Sigmoid colon (tissue), 7 donors: ENCODE measurements around the gene RBM6. TPM values are rescaled to one million over a fixed set of nuclear protein-coding genes. Genes with fewer than 3 reads are reported as not detected.

Experiments used
- DNase-seq: peaks from one replicate; pipeline ENCODE4 v3.0.0-alpha.2; 2019
- H3K27ac ChIP-seq, 4 donors: fragments of 200-600 bp; sonication (generic); one replicate each; pipeline ENCODE4 v1.5.1; 2016 to 2019; ENCODE audit warnings: mild to moderate bottlenecking in 1 of 4
- H3K27me3 ChIP-seq, 3 donors: fragments of 200-600 bp; sonication (generic); one replicate each; pipeline ENCODE4 v1.5.1; 2019; ENCODE audit warnings: mild to moderate bottlenecking in 1 of 3
- H3K36me3 ChIP-seq, 4 donors: fragments of 200-600 bp; sonication (generic); one replicate each; pipeline ENCODE4 v1.5.1; 2016 to 2019
- H3K4me1 ChIP-seq, 4 donors: fragments of 200-600 bp; sonication (generic); one replicate each; pipeline ENCODE4 v1.5.1; 2017 to 2019
- H3K4me3 ChIP-seq, 4 donors: fragments of 200-600 bp; sonication (generic); one replicate each; pipeline ENCODE4 v1.5.1; 2017 to 2019; ENCODE audit warnings: mild to moderate bottlenecking in 2 of 4, moderate library complexity in 1 of 4
- H3K9me3 ChIP-seq, 4 donors: fragments of 200-600 bp in 3 of 4; sonication (generic) in 3 of 4; one replicate each; pipeline versions ENCODE4 v1.5.1 to v1.6.1; 2013 to 2019
- EP300 ChIP-seq, 4 donors: sonication (generic); formaldehyde crosslinking; IDR thresholded peaks; one replicate each; pipeline ENCODE4 v1.6.1; 2017; ENCODE audit warnings: antibody characterized with exemption in 4 of 4
- POLR2A ChIP-seq, 2 donors: fragments of 450-650 bp; IDR thresholded peaks; one replicate each; pipeline ENCODE4 v1.6.1; 2016; ENCODE audit warnings: antibody characterized with exemption in 2 of 2, mild to moderate bottlenecking in 2 of 2, moderate library complexity in 2 of 2
- POLR2AphosphoS5 ChIP-seq, 4 donors: sonication (generic); formaldehyde crosslinking; IDR thresholded peaks; one replicate each; pipeline ENCODE4 v1.6.1; 2017; ENCODE audit warnings: antibody characterized with exemption in 4 of 4
- WGBS, 2 donors: extraction: QIAGEN DNeasy Blood & Tissue Kit; methylation state at CpG; one replicate each; pipeline ENCODE4 v1.1.7; 2013; 5-methylcytosine and 5-hydroxymethylcytosine counted together
- intact Hi-C: fragments of 100-400 bp; cut with DNase I; formaldehyde crosslinking; loops from one replicate; pipeline ENCODE4 v1.15.1; 2023
- polyA plus RNA-seq, 3 donors: library from polyadenylated mRNA; stranded (reverse); fragments of 200-250 nt; gene quantifications; one replicate each; pipeline ENCODE4 v1.2.3, GENCODE V29; 2013
- total RNA-seq, 4 donors: library from RNA; depleted of rRNA; stranded (reverse); fragments of >200 nt; gene quantifications; one replicate each; pipeline ENCODE4 v1.1.0, GENCODE V29; 2016
- TF ChIP-seq, protein P1 (sequence below), 4 experiments: fragments of 450-650 bp in 3 of 4; fragments of 200-600 bp in 1 of 4; IDR thresholded peaks; one replicate each; pipeline ENCODE4 v1.5.1; 2016 to 2019; ENCODE audit warnings: antibody characterized with exemption in 4 of 4, mild to moderate bottlenecking in 3 of 4, moderate library complexity in 2 of 4
- donor health status: healthy with polysubstance abuse.
- donor health status: Bipolar disorder and iron deficiency.
- donor health status: healthy.

Gene RBM6
- total and polyA plus RNA-seq, 7 donors, result 13.6 to 215 (median 78.0) TPM

- H3K4me1 ChIP-seq, result peaks cover 0 to 16% (median 7%) of the 10 kb centered on the region in 4 donors
These were observed 15.7 kb downstream of the RBM6 start for GRCh38 chr3:49955636-49956035.

DNA sequence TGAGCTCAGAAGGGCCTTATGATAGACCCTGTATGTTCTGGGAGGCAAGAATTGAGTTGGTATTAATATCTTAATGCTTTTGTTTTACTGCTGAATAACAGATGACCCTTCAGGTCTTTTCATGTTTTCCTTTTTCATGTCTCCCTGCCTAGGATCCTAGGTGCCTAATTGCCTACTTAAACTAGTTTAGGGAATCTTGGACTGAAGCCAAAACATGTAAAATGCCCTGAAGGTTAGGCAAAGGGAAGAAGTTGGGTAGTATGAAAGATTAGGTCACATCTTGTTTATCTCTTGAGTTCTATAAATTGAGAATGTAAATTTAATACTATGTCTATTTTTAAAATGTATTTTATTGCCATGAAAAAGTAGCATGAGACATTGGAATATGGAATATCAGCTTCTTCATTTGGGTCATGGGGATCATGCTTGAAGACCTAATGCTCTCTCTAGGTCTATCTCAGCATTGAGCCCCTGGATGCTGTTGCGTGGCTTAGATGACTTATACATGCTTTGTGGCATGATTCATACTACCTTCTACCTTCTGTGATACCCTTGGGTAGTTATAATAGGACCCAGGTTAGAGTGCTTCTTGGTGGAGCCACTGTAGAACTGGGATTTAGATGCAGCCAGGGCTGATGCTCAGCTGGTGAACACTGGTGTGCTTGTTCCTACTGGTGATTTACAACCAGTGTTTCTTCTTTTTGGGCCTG is 26.4 kb downstream of the RBM6 start:
- H3K27me3 ChIP-seq, result no peaks in the 10 kb centered on the region
- TF ChIP-seq EP300 (IDR thresholded peaks at IDR 0.05) (no peak), POLR2A (IDR thresholded peaks at IDR 0.05) (no peak), POLR2AphosphoS5 (IDR thresholded peaks at IDR 0.05) (no peak)
- TF ChIP-seq, protein P1, sequence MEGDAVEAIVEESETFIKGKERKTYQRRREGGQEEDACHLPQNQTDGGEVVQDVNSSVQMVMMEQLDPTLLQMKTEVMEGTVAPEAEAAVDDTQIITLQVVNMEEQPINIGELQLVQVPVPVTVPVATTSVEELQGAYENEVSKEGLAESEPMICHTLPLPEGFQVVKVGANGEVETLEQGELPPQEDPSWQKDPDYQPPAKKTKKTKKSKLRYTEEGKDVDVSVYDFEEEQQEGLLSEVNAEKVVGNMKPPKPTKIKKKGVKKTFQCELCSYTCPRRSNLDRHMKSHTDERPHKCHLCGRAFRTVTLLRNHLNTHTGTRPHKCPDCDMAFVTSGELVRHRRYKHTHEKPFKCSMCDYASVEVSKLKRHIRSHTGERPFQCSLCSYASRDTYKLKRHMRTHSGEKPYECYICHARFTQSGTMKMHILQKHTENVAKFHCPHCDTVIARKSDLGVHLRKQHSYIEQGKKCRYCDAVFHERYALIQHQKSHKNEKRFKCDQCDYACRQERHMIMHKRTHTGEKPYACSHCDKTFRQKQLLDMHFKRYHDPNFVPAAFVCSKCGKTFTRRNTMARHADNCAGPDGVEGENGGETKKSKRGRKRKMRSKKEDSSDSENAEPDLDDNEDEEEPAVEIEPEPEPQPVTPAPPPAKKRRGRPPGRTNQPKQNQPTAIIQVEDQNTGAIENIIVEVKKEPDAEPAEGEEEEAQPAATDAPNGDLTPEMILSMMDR (IDR thresholded peaks at IDR 0.05), result no peak
- H3K27ac ChIP-seq, result peak overlapping the region in 2 of 4 donors; percentile 33 to 38
- H3K9me3 ChIP-seq, result no peaks in the 10 kb centered on the region
- no peak for DNase-seq
- intact Hi-C loops, result no loop called here
- 93 to 100% methylated on average over 1 of the region's 1 CpG for WGBS, 2 donors
- H3K4me3 ChIP-seq, result no peak overlapping the region
- H3K4me1 ChIP-seq, result peaks cover 0 to 27% (median 22%) of the 10 kb centered on the region in 4 donors
- H3K36me3 ChIP-seq, result peaks cover 0 to 20% (median 2%) of the 10 kb centered on the region in 4 donors

More at GRCh38 chr3:49955636-49956035, 15.7 kb downstream of the RBM6 start:
- 91 to 93% methylated on average over 3 of the region's 3 CpGs for WGBS, 2 donors
- Histone ChIP-seq H3K4me3 (no peak overlapping the region), H3K36me3 (no peaks in the 10 kb centered on the region), H3K9me3 (no peaks in the 10 kb centered on the region), H3K27me3 (no peaks in the 10 kb centered on the region), H3K27ac (no peak overlapping the region)
- intact Hi-C loops, result no loop called here
- TF ChIP-seq POLR2A (IDR thresholded peaks at IDR 0.05), result no peak
- TF ChIP-seq EP300 (IDR thresholded peaks at IDR 0.05), result no peak
- TF ChIP-seq, protein P1 (IDR thresholded peaks at IDR 0.05), result no peak
- TF ChIP-seq POLR2AphosphoS5 (IDR thresholded peaks at IDR 0.05), result no peak
- no peak for DNase-seq

- no peaks in the 10 kb centered on the region for H3K27me3 ChIP-seq
- intact Hi-C loops, result no loop called here
- peaks cover 0 to 24% (median 22%) of the 10 kb centered on the region in 4 donors for H3K4me1 ChIP-seq
- no peak for DNase-seq
- 82 to 89% methylated on average over 6 of the region's 6 CpGs for WGBS, 2 donors
- no peaks in the 10 kb centered on the region for H3K9me3 ChIP-seq
- H3K36me3 ChIP-seq, result peaks cover 0 to 24% (median 5%) of the 10 kb centered on the region in 4 donors
- TF ChIP-seq POLR2A (IDR thresholded peaks at IDR 0.05), result no peak
- no peak for TF ChIP-seq POLR2AphosphoS5 (IDR thresholded peaks at IDR 0.05)
- TF ChIP-seq, protein P1 (IDR thresholded peaks at IDR 0.05), result no peak
- no peak for TF ChIP-seq EP300 (IDR thresholded peaks at IDR 0.05)
- peak overlapping the region in 3 of 4 donors; percentile 33 to 41 (median 38) for H3K27ac ChIP-seq
- H3K4me3 ChIP-seq, result no peak overlapping the region
These were observed 27.3 kb downstream of the RBM6 start for GRCh38 chr3:49967291-49967690.

DNA sequence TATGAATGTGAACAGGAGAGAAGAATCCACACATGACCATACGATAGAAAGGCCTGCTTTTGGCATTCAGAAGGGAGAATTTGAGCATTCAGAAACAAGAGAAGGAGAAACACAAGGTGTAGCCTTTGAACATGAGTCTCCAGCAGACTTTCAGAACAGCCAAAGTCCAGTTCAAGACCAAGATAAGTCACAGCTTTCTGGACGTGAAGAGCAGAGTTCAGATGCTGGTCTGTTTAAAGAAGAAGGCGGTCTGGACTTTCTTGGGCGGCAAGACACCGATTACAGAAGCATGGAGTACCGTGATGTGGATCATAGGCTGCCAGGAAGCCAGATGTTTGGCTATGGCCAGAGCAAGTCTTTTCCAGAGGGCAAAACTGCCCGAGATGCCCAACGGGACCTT is 28.4 kb downstream of the RBM6 start:
- DNase-seq, result no peak
- Histone ChIP-seq H3K27me3 (no peaks in the 10 kb centered on the region), H3K27ac (peak overlapping the region in 1 of 4 donors; percentile 41), H3K9me3 (no peaks in the 10 kb centered on the region), H3K36me3 (peaks cover 0 to 28% (median 12%) of the 10 kb centered on the region in 4 donors), H3K4me3 (no peak overlapping the region), H3K4me1 (peaks cover 0 to 24% (median 22%) of the 10 kb centered on the region in 4 donors)
- WGBS, 2 donors, result 92 to 96% methylated on average over 8 of the region's 8 CpGs
- intact Hi-C loops, result no loop called here
- TF ChIP-seq EP300 (IDR thresholded peaks at IDR 0.05), result no peak
- no peak for TF ChIP-seq POLR2AphosphoS5 (IDR thresholded peaks at IDR 0.05)
- TF ChIP-seq, protein P1 (IDR thresholded peaks at IDR 0.05), result no peak
- TF ChIP-seq POLR2A (IDR thresholded peaks at IDR 0.05), result no peak
